T-helper 22 cell (primary cell): ENCODE measurements around the gene TM4SF4.

Source experiments
- DNase-seq: peaks from one replicate; pipeline ENCODE4 v3.0.0-alpha.2; 2020; ENCODE audit warnings: low read depth

TM4SF4 gene

DNA sequence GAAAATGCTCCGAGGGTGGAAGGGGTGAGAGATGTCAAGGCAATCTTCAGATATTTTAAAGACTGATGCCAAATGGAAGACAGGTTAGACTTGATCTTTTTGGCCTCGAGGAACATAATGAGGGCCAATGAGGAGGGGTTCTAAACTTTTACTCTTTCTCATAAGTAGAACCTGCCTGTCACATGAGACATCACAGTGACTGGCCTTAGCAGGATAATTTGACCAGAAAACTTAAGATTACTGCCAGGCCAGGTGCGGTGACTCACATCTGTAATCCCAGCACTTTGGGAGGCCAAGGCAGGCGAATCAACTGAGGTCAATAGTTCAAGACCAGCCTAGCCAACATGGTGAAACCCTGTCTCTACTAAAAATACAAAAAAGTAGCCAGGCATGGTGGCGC is 12.2 kb downstream of the TM4SF4 start:
- DNase-seq, result no peak

DNA sequence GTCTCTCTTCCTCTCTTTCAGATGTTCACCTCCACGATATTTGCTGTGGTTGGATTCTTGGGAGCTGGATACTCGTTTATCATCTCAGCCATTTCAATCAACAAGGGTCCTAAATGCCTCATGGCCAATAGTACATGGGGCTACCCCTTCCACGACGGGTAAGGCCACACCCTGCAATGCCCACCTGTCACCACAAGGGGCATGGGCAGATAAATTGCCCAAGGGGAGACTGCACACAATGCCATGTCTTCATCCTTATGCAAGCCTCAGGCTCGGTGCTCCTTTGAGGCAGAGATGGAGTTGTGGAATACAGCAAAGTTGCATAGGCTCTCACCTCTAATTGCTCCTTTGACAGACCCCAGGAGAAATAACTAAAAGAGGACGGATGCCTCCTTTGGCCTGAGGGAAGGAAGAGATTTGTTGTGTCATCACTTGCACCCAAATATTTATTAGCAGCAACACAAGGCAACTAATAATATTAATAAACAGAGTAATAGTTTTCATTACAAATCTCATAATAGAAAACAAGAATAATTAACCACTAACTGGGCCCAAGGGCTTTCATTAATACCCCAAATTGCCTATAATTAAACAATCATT is 13.2 kb downstream of the TM4SF4 start:
- DNase-seq, result no peak

DNA sequence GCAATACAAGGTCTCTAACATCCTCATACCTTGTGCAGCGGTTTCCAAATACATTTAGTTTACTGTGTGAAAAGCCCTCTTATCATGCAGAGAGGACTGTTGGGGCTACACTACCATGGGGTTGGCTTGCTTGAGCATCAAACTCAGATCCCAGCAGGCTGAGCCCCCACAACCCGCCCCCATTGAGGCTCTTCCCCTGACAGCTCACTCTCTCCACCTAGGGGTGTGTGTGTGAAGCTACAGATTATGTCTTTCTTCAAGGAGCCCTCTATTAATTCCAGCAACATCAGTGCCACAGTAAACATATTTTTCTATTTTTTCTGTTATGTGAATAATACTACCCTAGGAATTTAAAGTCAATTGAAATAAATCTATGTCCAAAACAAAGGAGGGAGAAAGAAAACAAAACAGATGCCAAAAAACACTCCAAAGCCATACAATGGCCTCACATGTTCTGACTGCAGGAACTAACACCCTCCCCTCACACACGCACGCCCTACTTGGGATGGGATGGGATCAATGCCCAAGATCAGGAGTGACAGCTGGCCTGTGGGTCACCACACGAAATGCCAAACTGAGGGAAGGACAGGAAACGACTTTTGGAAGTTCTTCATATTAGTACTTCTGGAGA is 14.7 kb downstream of the TM4SF4 start:
- no peak for DNase-seq

DNA sequence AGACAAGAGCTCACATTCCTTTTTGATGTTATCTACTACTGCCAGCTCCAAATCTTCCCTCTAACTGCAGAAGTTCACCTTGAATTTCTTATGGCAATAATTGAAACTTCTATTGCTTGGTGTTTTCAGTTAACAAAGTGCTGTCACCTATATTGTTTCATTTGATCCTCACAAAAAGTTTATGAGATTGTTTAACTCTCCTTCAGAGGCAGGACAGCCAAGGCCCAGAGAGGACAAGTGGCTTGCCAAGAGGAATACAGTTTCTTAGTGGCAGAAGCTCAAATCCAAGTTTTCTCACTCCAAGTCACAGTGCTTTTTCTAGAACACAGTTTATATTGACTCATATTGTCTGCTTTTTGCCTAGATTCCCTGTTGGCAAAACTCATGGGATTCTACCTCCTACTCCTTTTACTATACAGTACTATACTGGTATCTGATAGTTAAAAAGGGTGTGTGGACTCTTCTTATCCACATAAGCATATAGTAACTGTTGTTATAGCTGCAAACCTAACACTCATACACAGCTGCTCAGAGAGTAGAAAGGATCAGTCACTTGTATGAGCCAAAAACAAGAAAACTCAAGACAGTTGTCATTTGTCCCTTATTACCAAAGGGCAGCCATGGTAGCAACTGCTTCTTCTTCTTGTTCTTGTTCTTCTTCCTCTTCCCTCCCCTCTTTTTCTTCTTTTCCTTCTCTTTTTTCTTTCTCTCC is 15.9 kb downstream of the TM4SF4 start:
- no peak for DNase-seq

DNA sequence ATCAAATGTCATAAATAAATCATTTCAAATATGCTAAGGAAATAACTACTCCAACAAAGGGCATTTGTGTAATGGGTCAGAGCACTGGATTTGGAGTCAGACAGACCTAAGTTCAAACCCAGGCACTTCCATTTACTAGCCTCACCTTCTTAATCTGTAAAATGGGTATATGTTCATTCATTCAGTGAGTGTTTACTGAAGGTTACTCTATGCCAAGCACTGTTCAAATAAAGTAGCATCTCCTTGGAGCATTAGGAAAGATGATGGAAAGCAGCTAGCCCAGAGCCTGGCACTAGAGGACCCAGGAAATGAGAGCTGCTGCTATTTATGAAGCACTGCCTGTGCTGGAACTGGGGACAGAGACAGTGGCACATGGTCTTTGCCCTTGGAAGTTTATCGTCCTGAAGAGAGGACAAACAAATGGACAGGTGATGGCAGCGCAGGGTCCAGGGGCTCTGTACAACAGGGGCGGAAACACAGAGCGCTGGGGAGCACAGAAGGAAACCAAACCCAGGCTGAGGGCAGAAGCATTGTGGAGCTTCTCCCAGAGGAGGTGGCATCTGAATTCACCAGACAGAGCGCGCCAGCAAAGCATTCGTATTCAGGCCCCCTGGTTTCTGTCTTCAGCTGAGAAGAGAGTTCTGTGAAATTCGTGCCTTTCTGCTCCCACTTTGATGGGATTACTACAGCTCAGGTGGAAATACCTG is 19.0 kb downstream of the TM4SF4 start:
- DNase-seq, result no peak

DNA sequence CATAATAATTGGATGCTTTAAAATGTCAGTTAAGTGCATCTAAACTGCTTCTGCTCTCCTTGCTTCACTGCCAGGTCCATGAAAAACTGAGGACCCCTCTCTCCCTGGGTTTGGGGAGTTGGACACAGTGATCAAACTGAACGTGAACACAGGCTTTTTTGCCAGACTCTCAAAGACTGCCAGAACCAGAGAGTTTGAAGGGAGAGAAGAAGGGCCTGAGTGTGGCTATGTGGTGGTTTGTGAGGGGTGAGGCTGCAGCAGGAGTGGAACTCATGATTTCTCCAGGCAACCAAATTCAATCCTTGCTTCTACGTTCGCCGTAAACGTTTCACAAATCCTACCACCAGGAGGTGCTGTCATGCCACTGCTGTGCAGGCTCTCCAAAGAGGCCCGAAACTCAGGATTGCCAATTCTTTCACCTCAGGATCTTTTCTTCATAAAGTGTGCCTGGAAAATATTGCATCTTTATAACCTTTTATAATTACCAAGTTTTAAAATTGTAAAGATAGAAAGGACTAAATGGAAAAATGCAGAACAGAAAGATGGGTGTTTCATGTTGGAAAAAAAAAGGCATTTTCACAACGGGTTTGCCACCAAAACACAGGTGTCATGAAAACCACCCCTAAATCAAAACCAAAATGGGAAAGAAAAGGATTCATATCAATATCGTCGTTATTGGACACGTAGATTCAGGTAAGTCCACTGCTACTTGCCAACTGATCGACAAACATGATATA is 19.7 kb downstream of the TM4SF4 start:
- no peak for DNase-seq

DNA sequence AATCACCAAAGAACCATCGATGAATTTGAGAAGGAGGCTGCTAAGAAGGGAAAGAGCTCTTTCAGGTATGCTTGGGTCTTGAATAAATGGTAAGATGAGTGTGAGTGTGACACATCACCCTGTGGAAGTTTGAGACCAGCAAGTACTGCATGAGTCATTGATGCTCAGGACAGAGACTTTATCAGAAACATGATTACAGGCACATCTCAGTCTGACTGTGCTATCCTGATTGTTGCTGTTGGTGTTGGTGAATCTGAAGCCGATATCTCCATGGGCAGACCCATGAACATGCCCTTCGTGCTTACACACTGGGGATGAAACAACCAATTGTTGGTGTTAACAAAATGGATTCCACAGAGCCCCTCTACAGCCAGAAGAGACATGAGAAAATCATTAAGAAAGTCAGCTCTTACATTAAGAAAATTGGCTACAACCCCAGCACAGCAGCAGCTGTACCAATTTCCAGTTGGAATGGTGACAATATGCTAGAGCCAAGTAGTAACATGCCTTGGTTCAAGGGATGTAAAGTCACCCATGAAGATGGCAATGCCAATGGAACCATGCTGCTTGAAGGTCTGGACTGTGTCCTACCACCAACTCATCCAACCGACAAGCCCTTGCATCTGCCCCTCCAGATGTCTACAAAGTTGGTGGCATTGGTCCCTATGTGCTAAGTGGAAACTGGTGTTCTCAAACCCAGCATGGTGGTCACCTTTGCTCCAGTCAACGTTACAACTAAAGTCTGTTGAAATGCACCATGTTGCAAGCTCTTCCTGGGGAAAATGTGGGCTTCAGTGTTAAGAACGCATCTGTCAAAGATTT is 20.5 kb downstream of the TM4SF4 start:
- DNase-seq, result no peak

DNA sequence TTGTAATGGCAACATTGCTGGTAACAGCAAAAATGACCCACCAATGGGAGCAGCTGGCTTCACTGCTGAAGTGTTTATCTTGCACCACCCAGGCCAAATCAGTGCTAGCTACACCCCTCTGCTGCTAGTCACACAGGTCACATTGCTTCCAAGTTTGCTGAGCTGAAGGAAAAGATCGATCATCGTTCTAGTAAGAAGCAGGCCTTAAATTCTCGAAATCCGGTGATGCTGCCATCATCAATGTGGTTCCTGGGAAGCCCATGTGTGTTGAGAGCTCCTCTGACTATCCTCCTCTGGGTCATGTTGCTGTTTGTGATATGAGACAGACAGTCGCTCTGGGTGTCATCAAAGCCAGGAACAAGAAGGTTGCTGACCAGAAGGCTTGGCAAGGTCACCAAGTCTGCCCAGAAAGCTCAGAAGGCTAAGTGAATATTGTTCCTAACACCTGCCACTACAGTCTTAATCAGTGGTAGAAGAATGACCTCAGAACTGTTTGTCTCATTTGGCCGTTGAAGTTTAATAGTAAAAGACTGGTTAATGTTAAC is 21.2 kb downstream of the TM4SF4 start:
- no peak for DNase-seq

DNA sequence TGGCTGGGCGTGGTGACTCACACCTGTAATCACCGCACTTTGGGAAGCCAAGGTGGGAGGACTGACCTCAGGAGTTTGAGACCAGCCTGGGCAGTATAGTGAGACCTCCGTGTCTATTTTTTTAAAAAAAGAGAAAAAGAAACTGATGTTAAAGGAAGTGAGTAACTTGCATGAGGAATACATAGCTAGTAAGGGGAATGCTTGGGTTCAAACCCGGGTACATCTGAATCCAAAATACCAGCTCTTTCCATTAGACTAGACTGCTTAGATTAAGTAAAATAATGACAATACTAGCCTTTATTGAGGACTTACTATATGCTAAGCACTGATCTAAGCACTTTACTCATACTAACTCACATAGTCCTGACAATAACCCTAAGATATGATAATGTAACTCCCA is 22.4 kb downstream of the TM4SF4 start:
- DNase-seq, result no peak

DNA sequence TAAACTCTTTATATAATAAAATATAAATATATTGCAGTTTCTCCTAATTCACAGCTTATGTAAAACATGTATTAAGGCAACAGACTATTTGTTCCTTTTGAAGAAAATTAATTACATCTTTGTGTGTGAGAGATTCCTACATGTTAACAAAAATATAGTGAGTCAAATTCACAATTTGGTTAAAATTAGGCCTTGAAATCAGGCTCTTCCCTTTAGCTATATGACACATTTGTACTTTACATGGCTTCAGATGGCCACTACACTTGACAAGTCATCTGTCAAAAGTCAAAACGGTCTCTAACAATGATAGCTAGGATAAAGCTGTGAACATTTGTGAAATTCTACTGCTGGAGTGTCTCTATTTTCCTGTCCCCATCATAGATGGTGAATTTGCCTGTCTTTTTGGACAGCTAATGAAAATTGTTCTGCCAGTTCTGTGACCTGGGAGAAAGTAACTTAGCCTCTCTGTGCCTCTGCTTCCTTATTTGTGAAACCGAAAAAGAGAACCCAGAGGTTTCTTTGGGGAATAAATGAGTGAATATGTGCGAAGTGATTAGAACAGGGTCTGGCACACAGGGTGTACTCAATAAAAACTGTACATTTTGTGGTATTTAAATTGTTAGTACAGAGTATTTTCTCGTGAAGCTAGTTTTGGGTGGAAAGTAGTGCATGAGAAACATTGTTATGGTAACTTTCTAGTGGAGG is 23.6 kb downstream of the TM4SF4 start:
- DNase-seq, result no peak

DNA sequence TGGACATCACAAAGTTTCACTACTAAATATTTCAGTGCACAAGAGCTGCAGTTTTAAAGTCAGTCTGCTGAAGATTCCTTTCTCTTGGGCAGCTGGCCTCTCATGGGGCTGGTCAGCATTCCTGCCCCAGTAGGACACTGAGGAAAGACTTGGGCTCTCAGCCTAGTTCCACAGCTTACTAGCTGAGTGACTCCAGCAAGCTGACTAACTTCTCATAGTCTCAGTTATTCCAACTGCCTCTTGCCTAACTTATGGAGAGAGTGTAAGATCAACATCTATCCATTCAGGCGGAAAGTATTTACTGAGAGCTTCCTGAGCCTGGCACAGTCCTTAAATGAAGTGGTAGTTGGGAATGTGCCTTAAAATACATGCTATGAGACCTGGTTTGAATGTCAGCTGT is 27.0 kb downstream of the TM4SF4 start:
- DNase-seq, result no peak

DNA sequence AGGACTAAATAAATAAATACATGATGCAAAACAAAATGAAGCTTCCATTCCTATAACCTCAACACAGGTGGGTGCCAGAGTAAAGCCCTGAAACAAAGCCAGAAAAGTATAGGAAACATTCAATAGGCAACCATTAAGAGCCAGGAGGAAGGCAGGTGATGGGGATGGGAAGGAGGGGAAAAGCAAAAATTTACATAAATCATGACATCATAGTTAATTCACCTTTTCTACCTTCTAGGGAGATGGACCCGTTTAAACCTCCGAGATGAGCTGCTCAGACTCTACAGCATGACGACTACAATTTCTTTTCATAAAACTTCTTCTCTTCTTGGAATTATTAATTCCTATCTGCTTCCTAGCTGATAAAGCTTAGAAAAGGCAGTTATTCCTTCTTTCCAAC is 27.9 kb downstream of the TM4SF4 start:
- DNase-seq, result no peak

DNA sequence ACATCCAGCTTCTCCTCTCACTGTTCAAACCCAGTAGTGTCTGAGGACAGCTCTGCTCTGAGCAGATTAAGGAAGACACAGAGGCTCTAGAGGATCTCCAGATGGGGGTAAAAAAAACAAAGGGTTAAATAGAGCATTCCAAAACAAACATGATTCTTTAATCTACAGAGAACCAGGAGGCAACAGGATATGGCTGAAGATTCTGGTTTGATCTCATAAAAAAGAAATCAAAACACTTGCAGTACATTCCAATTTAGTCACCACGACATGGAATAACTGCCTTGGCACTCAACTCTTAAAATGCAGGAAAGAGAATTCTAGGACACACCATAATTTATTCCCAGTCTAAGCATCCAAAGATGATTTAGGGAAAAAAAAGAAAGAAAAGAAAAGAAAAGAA is 32.0 kb downstream of the TM4SF4 start:
- no peak for DNase-seq

DNA sequence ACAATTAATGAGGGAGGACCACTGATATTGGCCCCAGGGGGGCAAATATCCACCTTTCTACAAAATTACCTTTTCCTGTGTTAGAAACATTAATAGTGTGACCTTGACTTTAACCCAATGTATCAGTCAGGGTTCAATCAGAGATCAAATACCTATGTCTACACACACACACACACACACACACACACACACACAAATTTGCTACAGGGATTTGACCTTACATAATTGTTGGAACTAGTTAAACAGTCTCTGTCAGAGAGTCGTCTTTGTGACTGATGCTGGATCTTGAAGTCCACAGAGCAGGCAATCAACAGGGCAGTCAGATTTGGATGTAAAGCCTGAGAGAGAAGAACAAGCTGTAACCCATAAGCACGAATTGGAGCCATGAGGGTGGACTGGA is 32.5 kb downstream of the TM4SF4 start:
- DNase-seq, result no peak

DNA sequence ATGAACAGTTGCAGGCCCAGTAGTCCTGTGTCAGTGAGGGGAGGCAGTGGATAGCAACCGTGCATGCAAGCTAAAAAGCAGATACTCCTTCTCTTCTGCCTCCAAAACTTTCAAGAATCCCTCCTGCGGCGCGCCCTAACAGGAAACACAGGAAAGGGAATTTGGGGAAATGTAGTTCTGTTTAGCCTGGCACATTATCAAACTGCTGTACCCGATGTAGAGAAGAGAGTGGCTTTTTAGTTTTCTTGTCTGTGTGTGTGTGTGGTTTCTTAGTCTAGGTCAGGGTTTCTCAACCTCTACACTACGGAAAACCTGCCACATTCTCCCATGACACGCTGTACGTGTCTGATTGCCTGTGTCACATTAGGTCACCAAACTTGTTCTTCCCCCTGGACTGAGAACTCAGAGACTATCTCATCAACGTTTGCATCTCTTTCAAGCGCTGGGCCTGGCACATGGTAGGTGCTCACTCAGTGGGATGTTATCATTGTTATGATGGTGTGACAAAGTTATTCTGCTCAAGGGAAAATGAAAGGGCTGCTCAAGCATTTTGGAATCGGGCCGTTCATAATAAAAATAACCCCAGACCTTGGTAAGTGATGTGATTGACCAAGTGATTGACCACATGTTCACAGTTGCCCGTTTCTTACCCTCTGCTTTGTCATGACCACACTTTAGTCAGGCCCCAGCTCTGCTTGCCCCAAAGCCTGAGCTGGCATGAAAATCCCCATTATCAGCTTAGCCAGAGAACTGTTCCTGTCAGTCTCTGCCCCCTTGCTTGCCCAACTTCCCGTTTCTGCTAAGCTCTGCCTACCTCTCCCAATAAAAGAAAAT is 33.2 kb downstream of the TM4SF4 start:
- no peak for DNase-seq

DNA sequence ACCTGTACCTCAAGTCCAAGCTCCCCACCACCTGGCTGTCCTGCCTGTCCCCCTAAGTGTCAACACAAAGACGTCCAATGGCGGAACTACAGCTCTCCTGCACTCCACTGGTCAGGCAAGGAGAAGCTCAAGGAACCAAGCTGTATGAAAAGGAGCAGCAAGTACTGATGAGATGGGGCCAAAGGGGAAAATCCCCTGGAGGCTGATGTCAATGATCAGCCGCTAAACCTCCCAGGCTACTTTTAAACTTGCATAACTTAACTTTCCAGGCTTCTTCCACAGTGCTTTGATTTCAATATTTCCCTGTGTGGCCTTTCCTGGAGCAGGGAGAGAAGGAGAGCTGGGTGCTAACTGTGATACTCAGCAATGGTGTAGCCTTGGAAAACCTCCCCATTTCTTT is 35.0 kb downstream of the TM4SF4 start:
- no peak for DNase-seq

DNA sequence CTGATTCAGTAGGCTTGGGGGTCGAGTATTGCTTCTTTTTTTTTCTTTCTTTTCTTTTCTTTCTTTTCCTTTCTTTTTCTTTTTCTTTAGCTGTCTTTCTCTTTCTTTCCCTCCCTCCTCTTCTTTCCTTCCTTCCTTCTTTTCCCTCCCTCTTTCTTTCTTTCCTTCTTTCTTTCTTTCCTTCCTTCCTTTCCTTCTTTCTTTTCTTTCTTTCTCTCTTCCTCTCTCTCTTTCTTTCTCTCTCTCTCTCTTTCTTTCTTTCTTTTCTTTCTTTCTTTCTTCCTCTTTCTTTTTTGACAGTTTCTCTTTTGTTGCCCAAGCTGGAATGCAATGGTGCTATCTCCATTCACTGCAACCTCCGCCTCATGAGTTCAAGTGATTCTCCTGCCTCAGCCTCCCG is 36.0 kb downstream of the TM4SF4 start:
- DNase-seq, result no peak

DNA sequence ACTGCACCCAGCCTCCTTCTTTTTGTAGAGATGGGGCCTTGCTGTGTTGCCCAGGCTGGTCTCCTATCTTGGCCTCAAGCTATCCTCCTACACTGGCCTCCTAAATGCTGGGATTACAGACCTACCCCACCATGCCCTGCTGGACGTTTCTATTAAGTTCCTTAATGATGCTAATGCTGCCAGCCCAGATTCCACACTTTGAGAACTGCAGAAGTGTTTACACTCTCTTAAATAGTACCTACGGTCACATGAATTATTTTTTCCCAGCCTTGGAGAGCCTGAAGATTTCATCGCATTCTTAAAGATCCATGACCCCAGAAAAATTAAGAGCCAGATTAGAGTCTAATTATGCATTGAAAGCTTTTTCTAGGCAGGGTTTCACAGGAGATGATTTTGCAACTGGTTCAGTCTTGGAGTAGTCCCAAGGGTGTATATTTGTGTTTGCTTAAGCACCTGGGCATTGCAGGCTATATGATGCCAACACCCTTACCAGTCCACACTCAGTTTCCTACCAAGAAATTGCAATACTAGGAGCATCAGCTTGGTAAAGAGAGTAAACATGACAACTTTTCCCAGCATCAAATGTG is 36.6 kb downstream of the TM4SF4 start:
- no peak for DNase-seq

DNA sequence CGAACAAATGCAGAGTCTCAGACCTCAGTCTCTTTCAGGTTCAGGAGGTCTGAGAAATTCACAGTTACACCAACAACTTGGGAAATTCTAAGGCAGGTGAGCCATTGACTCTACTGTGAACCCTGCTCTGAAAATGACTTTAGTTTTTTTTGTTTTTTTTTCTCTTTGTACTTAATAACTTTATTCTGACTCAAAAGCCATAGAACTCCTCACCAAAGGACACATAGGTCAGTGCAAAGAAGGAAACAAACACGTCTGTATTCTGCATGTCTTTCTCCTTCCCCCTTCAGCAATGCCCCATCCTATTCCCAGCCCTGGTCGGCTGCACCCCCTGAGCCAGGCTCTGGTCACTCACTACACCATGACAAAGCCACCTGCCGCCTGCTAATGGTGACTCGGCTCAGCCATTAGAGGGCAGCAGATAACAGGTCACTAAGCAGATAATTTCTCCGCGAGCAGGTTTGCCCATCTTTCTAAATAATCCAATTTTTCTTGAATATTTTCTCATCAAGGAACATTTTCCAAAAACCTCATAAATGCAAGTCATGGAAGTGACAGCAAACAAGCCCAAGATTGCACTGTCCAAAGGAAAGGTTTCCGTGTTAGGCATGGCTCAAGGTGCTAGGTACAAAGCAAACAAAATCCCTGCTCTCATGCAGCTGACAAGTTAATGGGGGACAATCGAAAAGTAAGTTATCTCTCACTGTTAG is 37.7 kb downstream of the TM4SF4 start:
- no peak for DNase-seq
